Measurements from ENCODE around the gene MAPT.

Gene MAPT

GRCh38 chr17:45896803-45897693 is 2.7 kb downstream of the MAPT start:
- no peak for DNase-seq (ENCODE audit: low read depth, low spot score)
- peak overlapping the region; percentile 42 for H3K4me3 ChIP-seq (ENCODE audit: insufficient read length, low read depth)
- TF ChIP-seq ZNF274 (IDR thresholded peaks at IDR 0.05; ENCODE audit: low read depth, low read length) (no peak), SUZ12 (IDR thresholded peaks at IDR 0.05; ENCODE audit: extremely low read depth, insufficient read depth, insufficient read length) (peak; percentile 97)
- H3K9ac ChIP-seq (ENCODE audit: insufficient read length, low read depth): peak overlapping the region; percentile 59
- no peaks in the 10 kb centered on the region for H3K36me3 ChIP-seq (ENCODE audit: insufficient read depth, insufficient read length, low read length)
- peaks cover 7% of the 10 kb centered on the region for H3K4me1 ChIP-seq (ENCODE audit: insufficient read depth, insufficient read length)
- H3K27me3 ChIP-seq (ENCODE audit: insufficient read depth, insufficient read length): peaks cover 86% of the 10 kb centered on the region
- H3K9me3 ChIP-seq (ENCODE audit: insufficient read depth, low read length): no peaks in the 10 kb centered on the region

- Histone ChIP-seq H3K36me3 (ENCODE audit: insufficient read depth, insufficient read length, low read length) (no peaks in the 10 kb centered on the region), H3K9me3 (ENCODE audit: insufficient read depth, low read length) (no peaks in the 10 kb centered on the region), H3K9ac (ENCODE audit: insufficient read length, low read depth) (no peak overlapping the region), H3K4me3 (ENCODE audit: insufficient read length, low read depth) (no peak overlapping the region), H3K27me3 (ENCODE audit: insufficient read depth, insufficient read length) (peaks cover 67% of the 10 kb centered on the region), H3K4me1 (ENCODE audit: insufficient read depth, insufficient read length) (peaks cover 7% of the 10 kb centered on the region)
- no peak for TF ChIP-seq YY1 (IDR thresholded peaks at IDR 0.05; ENCODE audit: insufficient read depth, insufficient read length)
- TF ChIP-seq SUZ12 (IDR thresholded peaks at IDR 0.05; ENCODE audit: extremely low read depth, insufficient read depth, insufficient read length): no peak
- no peak for TF ChIP-seq ZNF274 (IDR thresholded peaks at IDR 0.05; ENCODE audit: low read depth, low read length)
- DNase-seq (ENCODE audit: low read depth, low spot score): no peak
Observed at GRCh38 chr17:45900136-45900535, 5.8 kb downstream of the MAPT start.

- no peak overlapping the region for H3K9ac ChIP-seq (ENCODE audit: insufficient read length, low read depth)
- peaks cover 9% of the 10 kb centered on the region for H3K4me1 ChIP-seq (ENCODE audit: insufficient read depth, insufficient read length)
- no peak for TF ChIP-seq YY1 (IDR thresholded peaks at IDR 0.05; ENCODE audit: insufficient read depth, insufficient read length)
- TF ChIP-seq ZNF274 (IDR thresholded peaks at IDR 0.05; ENCODE audit: low read depth, low read length): no peak
- no peak for TF ChIP-seq SUZ12 (IDR thresholded peaks at IDR 0.05; ENCODE audit: extremely low read depth, insufficient read depth, insufficient read length)
- no peak for DNase-seq (ENCODE audit: low read depth, low spot score)
- no peaks in the 10 kb centered on the region for H3K9me3 ChIP-seq (ENCODE audit: insufficient read depth, low read length)
- H3K4me3 ChIP-seq (ENCODE audit: insufficient read length, low read depth): no peak overlapping the region
- H3K36me3 ChIP-seq (ENCODE audit: insufficient read depth, insufficient read length, low read length): no peaks in the 10 kb centered on the region
- peaks cover 60% of the 10 kb centered on the region for H3K27me3 ChIP-seq (ENCODE audit: insufficient read depth, insufficient read length)
Observed at GRCh38 chr17:45900723-45901415, 6.5 kb downstream of the MAPT start.

DNA sequence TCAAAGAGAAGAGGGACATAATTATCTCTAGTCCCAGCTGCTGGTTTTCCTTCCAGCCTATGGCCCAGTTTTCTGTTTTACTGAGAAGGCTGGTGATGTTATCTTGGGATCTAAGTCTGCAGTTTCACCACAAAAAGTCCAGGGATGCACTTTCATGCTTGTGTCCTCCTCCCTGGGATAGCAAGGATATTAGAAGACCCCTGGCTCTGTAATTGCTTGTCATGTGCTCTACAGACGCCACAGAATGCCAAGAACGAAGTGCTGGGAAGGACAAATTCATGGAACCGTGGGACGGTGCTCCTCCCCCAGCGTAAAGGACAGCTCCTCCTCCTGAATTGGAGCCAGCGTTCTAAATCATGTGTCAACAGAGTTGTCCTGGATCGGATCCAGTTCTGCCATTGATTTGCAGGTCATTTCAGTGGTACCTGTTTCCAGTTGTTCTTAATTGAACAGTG is 8.6 kb downstream of the MAPT start:
- peaks cover 4% of the 10 kb centered on the region for H3K4me1 ChIP-seq (ENCODE audit: insufficient read depth, insufficient read length)
- H3K36me3 ChIP-seq (ENCODE audit: insufficient read depth, insufficient read length, low read length): no peaks in the 10 kb centered on the region
- no peak for DNase-seq (ENCODE audit: low read depth, low spot score)
- H3K9ac ChIP-seq (ENCODE audit: insufficient read length, low read depth): no peak overlapping the region
- H3K9me3 ChIP-seq (ENCODE audit: insufficient read depth, low read length): no peaks in the 10 kb centered on the region
- H3K4me3 ChIP-seq (ENCODE audit: insufficient read length, low read depth): no peak overlapping the region
- peaks cover 39% of the 10 kb centered on the region for H3K27me3 ChIP-seq (ENCODE audit: insufficient read depth, insufficient read length)
- TF ChIP-seq YY1 (IDR thresholded peaks at IDR 0.05; ENCODE audit: insufficient read depth, insufficient read length) (no peak), ZNF274 (IDR thresholded peaks at IDR 0.05; ENCODE audit: low read depth, low read length) (no peak)

- Histone ChIP-seq H3K27me3 (ENCODE audit: insufficient read depth, insufficient read length) (peaks cover 20% of the 10 kb centered on the region), H3K4me1 (ENCODE audit: insufficient read depth, insufficient read length) (peaks cover 4% of the 10 kb centered on the region), H3K4me3 (ENCODE audit: insufficient read length, low read depth) (no peak overlapping the region), H3K9me3 (ENCODE audit: insufficient read depth, low read length) (no peaks in the 10 kb centered on the region), H3K36me3 (ENCODE audit: insufficient read depth, insufficient read length, low read length) (no peaks in the 10 kb centered on the region), H3K9ac (ENCODE audit: insufficient read length, low read depth) (no peak overlapping the region)
- DNase-seq (ENCODE audit: low read depth, low spot score): no peak
- no peak for TF ChIP-seq SUZ12 (IDR thresholded peaks at IDR 0.05; ENCODE audit: extremely low read depth, insufficient read depth, insufficient read length)
- TF ChIP-seq ZNF274 (IDR thresholded peaks at IDR 0.05; ENCODE audit: low read depth, low read length): no peak
- no peak for TF ChIP-seq YY1 (IDR thresholded peaks at IDR 0.05; ENCODE audit: insufficient read depth, insufficient read length)
Observed at GRCh38 chr17:45904866-45905265, 10.5 kb downstream of the MAPT start.

DNA sequence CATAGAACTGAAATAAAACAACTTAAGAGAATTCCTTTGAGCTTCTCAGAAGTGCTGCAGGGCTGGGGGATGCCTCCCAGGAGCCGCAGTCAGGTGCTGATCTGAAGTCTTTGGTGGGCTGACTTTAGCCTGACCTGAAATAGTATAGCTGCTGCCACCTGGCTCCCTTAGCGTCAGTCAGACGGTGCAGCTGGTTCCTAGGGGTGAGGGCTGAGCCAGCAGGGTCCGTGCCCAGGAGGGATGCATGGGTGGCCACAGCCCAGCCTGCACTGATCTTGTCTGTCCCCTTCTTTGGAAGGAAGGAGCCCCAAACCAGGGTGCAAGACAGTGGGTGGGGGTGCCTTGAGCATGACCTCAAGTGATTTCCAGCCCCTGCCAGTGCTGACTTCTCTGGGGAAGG is 11.5 kb downstream of the MAPT start:
- Histone ChIP-seq H3K36me3 (ENCODE audit: insufficient read depth, insufficient read length, low read length) (no peaks in the 10 kb centered on the region), H3K27me3 (ENCODE audit: insufficient read depth, insufficient read length) (peaks cover 10% of the 10 kb centered on the region), H3K9me3 (ENCODE audit: insufficient read depth, low read length) (no peaks in the 10 kb centered on the region), H3K4me1 (ENCODE audit: insufficient read depth, insufficient read length) (peaks cover 4% of the 10 kb centered on the region), H3K4me3 (ENCODE audit: insufficient read length, low read depth) (no peak overlapping the region), H3K9ac (ENCODE audit: insufficient read length, low read depth) (no peak overlapping the region)
- DNase-seq (ENCODE audit: low read depth, low spot score): no peak
- TF ChIP-seq SUZ12 (IDR thresholded peaks at IDR 0.05; ENCODE audit: extremely low read depth, insufficient read depth, insufficient read length) (no peak), YY1 (IDR thresholded peaks at IDR 0.05; ENCODE audit: insufficient read depth, insufficient read length) (no peak), ZNF274 (IDR thresholded peaks at IDR 0.05; ENCODE audit: low read depth, low read length) (no peak)

- H3K27me3 ChIP-seq (ENCODE audit: insufficient read depth, insufficient read length): peaks cover 6% of the 10 kb centered on the region
- H3K9ac ChIP-seq (ENCODE audit: insufficient read length, low read depth): no peak overlapping the region
- H3K36me3 ChIP-seq (ENCODE audit: insufficient read depth, insufficient read length, low read length): no peaks in the 10 kb centered on the region
- H3K4me1 ChIP-seq (ENCODE audit: insufficient read depth, insufficient read length): peaks cover 4% of the 10 kb centered on the region
- no peak overlapping the region for H3K4me3 ChIP-seq (ENCODE audit: insufficient read length, low read depth)
- TF ChIP-seq YY1 (IDR thresholded peaks at IDR 0.05; ENCODE audit: insufficient read depth, insufficient read length) (no peak), ZNF274 (IDR thresholded peaks at IDR 0.05; ENCODE audit: low read depth, low read length) (no peak), SUZ12 (IDR thresholded peaks at IDR 0.05; ENCODE audit: extremely low read depth, insufficient read depth, insufficient read length) (no peak)
- DNase-seq (ENCODE audit: low read depth, low spot score): no peak
- no peaks in the 10 kb centered on the region for H3K9me3 ChIP-seq (ENCODE audit: insufficient read depth, low read length)
Observed at GRCh38 chr17:45906237-45906636, 11.9 kb downstream of the MAPT start.

Data from NT2/D1 (cell line).